ENCODE measurements around the gene HEATR5A. TPM values are rescaled to one million over a fixed set of nuclear protein-coding genes. Genes with fewer than 3 reads are reported as not detected.

Gene HEATR5A
- total RNA-seq, 3 donors from 2014 or later, result 53.3 to 80.0 (median 56.8) TPM

DNA sequence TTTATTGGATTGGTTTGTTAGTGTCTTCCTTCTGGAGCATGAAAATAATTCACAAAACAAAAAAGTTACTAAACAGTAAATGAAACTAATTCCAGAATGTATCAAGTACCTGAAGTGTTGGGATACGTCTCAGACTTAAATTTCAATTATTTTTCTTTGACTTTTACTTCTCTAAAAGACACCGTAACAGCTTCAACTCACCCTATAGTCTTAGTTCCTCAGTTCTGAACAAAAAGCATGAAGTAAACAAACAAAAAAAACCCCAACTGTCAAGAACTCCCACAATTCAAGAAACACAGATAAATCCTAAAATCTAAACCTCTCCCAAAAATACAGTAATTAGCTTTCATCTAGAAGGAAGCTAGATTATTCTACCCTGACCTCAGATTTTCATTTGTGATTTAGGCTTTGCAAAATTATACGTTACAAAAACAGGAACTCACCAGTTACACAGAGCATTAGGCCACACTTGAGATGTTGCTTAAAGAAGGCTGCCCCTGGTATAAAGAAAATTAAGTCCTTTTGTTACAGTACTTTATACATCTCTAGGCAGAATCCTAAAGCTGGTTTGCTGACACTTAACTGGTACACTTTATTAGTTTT lies 10.2 kb downstream of the HEATR5A start:
- Histone ChIP-seq H3K4me1 (ENCODE audit: low read depth) (peaks cover 10% of the 10 kb centered on the region), H3K4me3 (no peak overlapping the region), H3K9me3 (no peaks in the 10 kb centered on the region), H3K36me3 (ENCODE audit: low read depth) (no peaks in the 10 kb centered on the region)
- ATAC-seq (no peak), DNase-seq (no peak)
- TF ChIP-seq, protein P1, sequence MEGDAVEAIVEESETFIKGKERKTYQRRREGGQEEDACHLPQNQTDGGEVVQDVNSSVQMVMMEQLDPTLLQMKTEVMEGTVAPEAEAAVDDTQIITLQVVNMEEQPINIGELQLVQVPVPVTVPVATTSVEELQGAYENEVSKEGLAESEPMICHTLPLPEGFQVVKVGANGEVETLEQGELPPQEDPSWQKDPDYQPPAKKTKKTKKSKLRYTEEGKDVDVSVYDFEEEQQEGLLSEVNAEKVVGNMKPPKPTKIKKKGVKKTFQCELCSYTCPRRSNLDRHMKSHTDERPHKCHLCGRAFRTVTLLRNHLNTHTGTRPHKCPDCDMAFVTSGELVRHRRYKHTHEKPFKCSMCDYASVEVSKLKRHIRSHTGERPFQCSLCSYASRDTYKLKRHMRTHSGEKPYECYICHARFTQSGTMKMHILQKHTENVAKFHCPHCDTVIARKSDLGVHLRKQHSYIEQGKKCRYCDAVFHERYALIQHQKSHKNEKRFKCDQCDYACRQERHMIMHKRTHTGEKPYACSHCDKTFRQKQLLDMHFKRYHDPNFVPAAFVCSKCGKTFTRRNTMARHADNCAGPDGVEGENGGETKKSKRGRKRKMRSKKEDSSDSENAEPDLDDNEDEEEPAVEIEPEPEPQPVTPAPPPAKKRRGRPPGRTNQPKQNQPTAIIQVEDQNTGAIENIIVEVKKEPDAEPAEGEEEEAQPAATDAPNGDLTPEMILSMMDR (IDR thresholded peaks at IDR 0.05), result no peak
- intact Hi-C loops (cut with DNase I, micrococcal nuclease), result no loop called here

GRCh38 chr14:31408421-31408820 lies 11.9 kb downstream of the HEATR5A start:
- Histone ChIP-seq H3K4me1 (ENCODE audit: low read depth) (peaks cover 11% of the 10 kb centered on the region), H3K36me3 (ENCODE audit: low read depth) (no peaks in the 10 kb centered on the region), H3K4me3 (no peak overlapping the region), H3K9me3 (no peaks in the 10 kb centered on the region)
- no peak for ATAC-seq
- DNase-seq, result no peak
- intact Hi-C loops (cut with DNase I, micrococcal nuclease), result no loop called here
- TF ChIP-seq, protein P1 (IDR thresholded peaks at IDR 0.05), result no peak

- Histone ChIP-seq H3K9me3 (no peaks in the 10 kb centered on the region), H3K4me1 (ENCODE audit: low read depth) (peaks cover 24% of the 10 kb centered on the region), H3K4me3 (no peak overlapping the region), H3K36me3 (ENCODE audit: low read depth) (no peaks in the 10 kb centered on the region)
- intact Hi-C loops (cut with DNase I, micrococcal nuclease), result no loop called here
- ATAC-seq, result peak; percentile 45
- DNase-seq, result no peak
- TF ChIP-seq, protein P1 (IDR thresholded peaks at IDR 0.05), result no peak
Observed at GRCh38 chr14:31405599-31406232, 14.6 kb downstream of the HEATR5A start.

DNA sequence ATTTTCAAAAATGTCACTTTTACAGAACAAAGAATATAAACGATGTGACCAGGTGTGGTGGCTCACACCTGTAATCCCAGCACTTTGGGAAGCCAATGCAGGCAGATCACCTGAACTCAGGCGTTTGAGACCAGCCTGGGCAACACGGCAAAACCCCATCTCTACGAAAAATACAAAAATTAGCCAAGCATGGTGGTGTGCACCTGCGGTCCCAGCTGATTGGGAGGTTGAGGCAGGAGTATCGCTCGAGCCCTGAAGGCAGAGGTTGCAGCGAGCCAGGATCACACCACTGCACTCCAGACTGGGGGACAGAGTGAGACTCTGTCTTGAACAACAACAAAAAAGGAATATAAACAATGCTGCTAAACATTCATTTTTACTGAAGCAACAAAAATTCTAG lies 15.2 kb downstream of the HEATR5A start:
- Histone ChIP-seq H3K36me3 (ENCODE audit: low read depth) (no peaks in the 10 kb centered on the region), H3K4me1 (ENCODE audit: low read depth) (peaks cover 24% of the 10 kb centered on the region), H3K9me3 (no peaks in the 10 kb centered on the region), H3K4me3 (no peak overlapping the region)
- intact Hi-C loops (cut with DNase I, micrococcal nuclease), result no loop called here
- DNase-seq (no peak), ATAC-seq (no peak)
- TF ChIP-seq, protein P1 (IDR thresholded peaks at IDR 0.05), result no peak

GRCh38 chr14:31403707-31404106 lies 16.6 kb downstream of the HEATR5A start:
- DNase-seq, result no peak
- no peak overlapping the region for H3K4me3 ChIP-seq
- no peaks in the 10 kb centered on the region for H3K36me3 ChIP-seq (ENCODE audit: low read depth)
- peaks cover 24% of the 10 kb centered on the region for H3K4me1 ChIP-seq (ENCODE audit: low read depth)
- TF ChIP-seq, protein P1 (IDR thresholded peaks at IDR 0.05), result no peak
- H3K9me3 ChIP-seq, result no peaks in the 10 kb centered on the region
- intact Hi-C loops (cut with DNase I, micrococcal nuclease), result no loop called here
- ATAC-seq, result no peak

Data from mucosa of descending colon (tissue), 3 donors.